Measurements from ENCODE around the gene GTPBP6.

The GTPBP6 gene

GRCh38 chrX:323721-324628 is 5.4 kb upstream of the GTPBP6 start:
- in situ Hi-C loops (cut with MboI; ENCODE audit: low pct_unique_long_range_greater_than_20kb, low sequenced_read_pairs) = no loop called here
- DNase-seq = peak; percentile 93

- in situ Hi-C loops (cut with MboI; ENCODE audit: low pct_unique_long_range_greater_than_20kb, low sequenced_read_pairs) = no loop called here
- DNase-seq = peak; percentile 75
Measured at GRCh38 chrX:320126-320783, 1.7 kb upstream of the GTPBP6 start.

- DNase-seq = no peak
- in situ Hi-C loops (cut with MboI; ENCODE audit: low pct_unique_long_range_greater_than_20kb, low sequenced_read_pairs) = no loop called here
Measured at GRCh38 chrX:319579-320125, 1.1 kb upstream of the GTPBP6 start.

- in situ Hi-C loops (cut with MboI; ENCODE audit: low pct_unique_long_range_greater_than_20kb, low sequenced_read_pairs) = no loop called here
- DNase-seq = peak; percentile 100
Measured at GRCh38 chrX:318068-318738, 393 bp downstream of the GTPBP6 start.

GRCh38 chrX:317424-318067 is 1.1 kb downstream of the GTPBP6 start:
- in situ Hi-C loops (cut with MboI; ENCODE audit: low pct_unique_long_range_greater_than_20kb, low sequenced_read_pairs) = no loop called here
- peak; percentile 35 for DNase-seq

- no peak for DNase-seq
- in situ Hi-C loops (cut with MboI; ENCODE audit: low pct_unique_long_range_greater_than_20kb, low sequenced_read_pairs) = no loop called here
Measured at GRCh38 chrX:316351-317325, 2.0 kb downstream of the GTPBP6 start.

- no peak for DNase-seq
- in situ Hi-C loops (cut with MboI; ENCODE audit: low pct_unique_long_range_greater_than_20kb, low sequenced_read_pairs) = no loop called here
Measured at GRCh38 chrX:314781-315595, 3.6 kb downstream of the GTPBP6 start.

GRCh38 chrX:314049-314448 is 4.5 kb downstream of the GTPBP6 start:
- in situ Hi-C loops (cut with MboI; ENCODE audit: low pct_unique_long_range_greater_than_20kb, low sequenced_read_pairs) = no loop called here
- no peak for DNase-seq

- in situ Hi-C loops (cut with MboI; ENCODE audit: low pct_unique_long_range_greater_than_20kb, low sequenced_read_pairs) = no loop called here
- DNase-seq = no peak
Measured at GRCh38 chrX:313546-313945, 5.0 kb downstream of the GTPBP6 start.

- in situ Hi-C loops (cut with MboI; ENCODE audit: low pct_unique_long_range_greater_than_20kb, low sequenced_read_pairs) = no loop called here
- DNase-seq = no peak
Measured at GRCh38 chrX:312621-313331, 5.8 kb downstream of the GTPBP6 start.

GRCh38 chrX:311156-312129 is 7.2 kb downstream of the GTPBP6 start:
- in situ Hi-C loops (cut with MboI; ENCODE audit: low pct_unique_long_range_greater_than_20kb, low sequenced_read_pairs) = no loop called here
- no peak for DNase-seq

- in situ Hi-C loops (cut with MboI; ENCODE audit: low pct_unique_long_range_greater_than_20kb, low sequenced_read_pairs) = no loop called here
Measured at GRCh38 chrX:310621-311155, 7.9 kb downstream of the GTPBP6 start.

GRCh38 chrX:308821-309520 is 9.6 kb downstream of the GTPBP6 start:
- in situ Hi-C loops (cut with MboI; ENCODE audit: low pct_unique_long_range_greater_than_20kb, low sequenced_read_pairs) = no loop called here
- DNase-seq = peak; percentile 9

More at GRCh38 chrX:310621-311155, 7.9 kb downstream of the GTPBP6 start:
- no peak for DNase-seq

GRCh38 chrX:307261-308111 is 11.1 kb downstream of the GTPBP6 start:
- peak; percentile 14 for DNase-seq
- in situ Hi-C loops (cut with MboI; ENCODE audit: low pct_unique_long_range_greater_than_20kb, low sequenced_read_pairs) = no loop called here

Measured in KBM-7 (cell line).